GM23338 (cell line): Measurements from ENCODE around the gene CDH4. TPM values are rescaled to one million over a fixed set of nuclear protein-coding genes. Genes with fewer than 3 reads are reported as not detected.

ENCODE experiments used
- ATAC-seq: fragments of 200-7000 bp; cut with Tn5 transposase; 3 replicates; pipeline ENCODE4 v1.9.1; 2020
- DNase-seq: peaks from one replicate; pipeline ENCODE4 v3.0.0-alpha.2; 2015; ENCODE audit warnings: low spot score
- H2AFZ ChIP-seq: fragments of 200-600 bp; sonication (generic); 2 replicates; pipeline ENCODE4 v1.8.0; 2016; ENCODE audit warnings: antibody characterized with exemption, mild to moderate bottlenecking, moderate library complexity
- H3F3A ChIP-seq: fragments of 200-600 bp; sonication (generic); replicated peaks from 2 replicates; pipeline ENCODE4 v1.8.0; 2017; ENCODE audit warnings: antibody characterized with exemption, mixed run types, low read depth
- H3K27ac ChIP-seq: fragments of 200-600 bp; sonication (generic); 2 replicates; pipeline ENCODE4 v1.6.1; 2016; ENCODE audit warnings: low read depth
- H3K27me3 ChIP-seq: fragments of 200-600 bp; sonication (generic); 2 replicates; pipeline ENCODE4 v1.8.0; 2016; ENCODE audit warnings: mild to moderate bottlenecking, mixed run types, moderate library complexity; ENCODE audit not compliant: insufficient read depth
- H3K36me3 ChIP-seq: fragments of 200-600 bp; sonication (generic); 2 replicates; pipeline ENCODE4 v1.8.0; 2016; ENCODE audit warnings: mild to moderate bottlenecking; ENCODE audit not compliant: insufficient read depth
- H3K4me1 ChIP-seq: fragments of 200-600 bp; sonication (generic); 2 replicates; pipeline ENCODE4 v1.8.0; 2016; ENCODE audit warnings: mild to moderate bottlenecking, moderate library complexity; ENCODE audit not compliant: insufficient read depth
- H3K4me2 ChIP-seq: fragments of 200-600 bp; sonication (generic); 2 replicates; pipeline ENCODE4 v1.7.1; 2017; ENCODE audit warnings: mixed run types
- H3K4me3 ChIP-seq: fragments of 200-600 bp; sonication (generic); 2 replicates; pipeline ENCODE4 v1.6.1; 2016; ENCODE audit warnings: mixed run types
- H3K79me2 ChIP-seq: fragments of 200-600 bp; sonication (generic); replicated peaks from 2 replicates; pipeline ENCODE4 v1.8.0; 2017; ENCODE audit warnings: mild to moderate bottlenecking; ENCODE audit not compliant: insufficient read depth
- H3K9me2 ChIP-seq: fragments of 200-600 bp; sonication (generic); 2 replicates; pipeline ENCODE4 v1.8.0; 2017; ENCODE audit not compliant: insufficient read depth
- H4K20me1 ChIP-seq: fragments of 200-600 bp; sonication (generic); replicated peaks from 2 replicates; pipeline ENCODE4 v1.8.0; 2017; ENCODE audit warnings: mild to moderate bottlenecking; ENCODE audit not compliant: insufficient read depth
- H3K27ac Mint-ChIP-seq: 2 replicates; pipeline ENCODE4 v1.8.0; 2020; ENCODE audit warnings: inconsistent platforms, mild to moderate bottlenecking, moderate library complexity, mixed read lengths
- H3K27me3 Mint-ChIP-seq: 3 replicates; pipeline ENCODE4 v1.8.0; 2022; ENCODE audit warnings: low read depth, mild to moderate bottlenecking, moderate library complexity, mixed read lengths, inconsistent platforms; ENCODE audit not compliant: insufficient read depth, poor library complexity
- H3K36me3 Mint-ChIP-seq: 3 replicates; pipeline ENCODE4 v1.8.0; 2021; ENCODE audit warnings: low read depth, mild to moderate bottlenecking, inconsistent platforms, moderate library complexity, mixed read lengths
- H3K4me1 Mint-ChIP-seq: 3 replicates; pipeline ENCODE4 v1.8.0; 2020; ENCODE audit warnings: mild to moderate bottlenecking, inconsistent platforms, mixed read lengths
- H3K4me3 Mint-ChIP-seq: 3 replicates; pipeline ENCODE4 v1.8.0; 2021; ENCODE audit warnings: moderate library complexity, mild to moderate bottlenecking, inconsistent platforms, mixed read lengths
- H3K9me3 Mint-ChIP-seq: 3 replicates; pipeline ENCODE4 v1.8.0; 2020; ENCODE audit warnings: moderate library complexity, mild to moderate bottlenecking, inconsistent platforms, mixed read lengths
- NANOG ChIP-seq: IDR thresholded peaks from 2 replicates; pipeline ENCODE4 v1.6.1; 2016; ENCODE audit warnings: antibody characterized with exemption, borderline replicate concordance
- POLR2AphosphoS5 ChIP-seq: IDR thresholded peaks from 2 replicates; pipeline ENCODE4 v1.6.1; 2016; ENCODE audit warnings: antibody characterized with exemption, low read depth
- ZNF114 ChIP-seq: fragments of 250-450 bp; sonication (Bioruptor Pico); IDR thresholded peaks from 2 replicates; pipeline ENCODE4 v1.5.0; 2020; ENCODE audit warnings: mild to moderate bottlenecking, moderate library complexity
- ZNF331 ChIP-seq: fragments of 250-450 bp; sonication (Bioruptor Pico); IDR thresholded peaks from 2 replicates; pipeline ENCODE4 v1.5.0; 2020; ENCODE audit warnings: low read depth, mild to moderate bottlenecking, moderate library complexity
- polyA plus RNA-seq: library from polyadenylated mRNA; unstranded; fragments of >200 nt; fragmentation: Nextera tagmentation; extraction: Ambion mirVana; gene quantifications from 2 replicates; pipeline ENCODE4 v1.2.1, GENCODE V29; 2016
- total RNA-seq: library from RNA; depleted of rRNA; stranded (reverse); fragments of >200 nt; shearing (Covaris generic); gene quantifications from 2 replicates; pipeline ENCODE4 v1.2.3, GENCODE V29; 2014
- TF ChIP-seq, protein P1 (sequence below): IDR thresholded peaks from one replicate; pipeline ENCODE4 v1.6.1; 2018; ENCODE audit warnings: antibody characterized with exemption; ENCODE audit not compliant: unreplicated experiment
- TF ChIP-seq, protein P2 (sequence below), 2 experiments: fragments of 200-600 bp in 1 of 2; sonication (generic) in 1 of 2; conservative IDR thresholded peaks; 2 replicates each; pipeline versions ENCODE4 v1.5.1 to v1.6.1; 2016 to 2017; ENCODE audit warnings: antibody characterized with exemption in 2 of 2, low read depth in 2 of 2, mild to moderate bottlenecking in 2 of 2, moderate library complexity in 1 of 2

CDH4 gene
- total and polyA plus RNA-seq, 2 experiments from 2014 or later, result 1.2 to 4.2 TPM

DNA sequence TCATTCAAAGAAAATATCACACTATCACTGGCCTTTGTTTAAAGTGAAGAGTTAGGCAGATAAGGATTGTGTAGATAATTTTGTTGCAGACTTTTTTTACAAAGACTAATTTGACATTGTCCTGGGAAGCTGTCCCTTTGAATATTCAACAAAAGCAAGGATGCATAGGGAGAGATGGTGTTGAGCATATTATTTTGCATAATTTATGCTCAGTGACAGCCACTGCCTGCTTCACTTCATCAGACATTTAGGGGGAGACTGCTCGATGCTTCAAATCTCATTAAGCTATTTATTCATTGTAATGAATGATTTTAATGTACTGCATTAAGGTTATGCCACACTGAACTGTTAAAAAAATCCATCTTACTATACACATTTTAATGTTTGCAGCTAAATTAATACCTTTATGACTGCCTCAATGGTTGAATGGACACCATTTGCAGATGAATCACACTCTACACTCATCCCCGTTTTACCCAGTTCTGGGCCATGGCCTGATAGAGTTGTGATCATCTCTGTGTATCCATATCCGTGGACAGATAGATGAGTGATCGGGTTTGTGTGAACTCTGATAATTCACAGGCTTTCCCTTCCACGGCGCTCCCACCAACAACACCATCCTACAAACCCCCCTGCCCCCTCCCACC is 128.0 kb downstream of the CDH4 start:
- no peak for DNase-seq
- H4K20me1 ChIP-seq, result no peaks in the 10 kb centered on the region
- Mint-ChIP-seq H3K4me3 (no peak overlapping the region), H3K9me3 (peaks cover 36% of the 10 kb centered on the region), H3K4me1 (peaks cover 16% of the 10 kb centered on the region; the same call in 2 of the 3 replicates), H3K36me3 (peaks cover 24% of the 10 kb centered on the region), H3K27ac (no peak overlapping the region), H3K27me3 (peaks cover 8% of the 10 kb centered on the region)
- H3F3A ChIP-seq, result no peaks in the 10 kb centered on the region
- H3K27me3 ChIP-seq, result no peaks in the 10 kb centered on the region; the same call in 1 of the 2 replicates
- H3K4me3 ChIP-seq, result no peak overlapping the region
- no peak overlapping the region for H3K27ac ChIP-seq
- no peaks in the 10 kb centered on the region; the same call in 1 of the 2 replicates for H3K36me3 ChIP-seq
- peaks cover 2% of the 10 kb centered on the region; the same call in 1 of the 2 replicates for H3K9me2 ChIP-seq
- TF ChIP-seq, protein P1, sequence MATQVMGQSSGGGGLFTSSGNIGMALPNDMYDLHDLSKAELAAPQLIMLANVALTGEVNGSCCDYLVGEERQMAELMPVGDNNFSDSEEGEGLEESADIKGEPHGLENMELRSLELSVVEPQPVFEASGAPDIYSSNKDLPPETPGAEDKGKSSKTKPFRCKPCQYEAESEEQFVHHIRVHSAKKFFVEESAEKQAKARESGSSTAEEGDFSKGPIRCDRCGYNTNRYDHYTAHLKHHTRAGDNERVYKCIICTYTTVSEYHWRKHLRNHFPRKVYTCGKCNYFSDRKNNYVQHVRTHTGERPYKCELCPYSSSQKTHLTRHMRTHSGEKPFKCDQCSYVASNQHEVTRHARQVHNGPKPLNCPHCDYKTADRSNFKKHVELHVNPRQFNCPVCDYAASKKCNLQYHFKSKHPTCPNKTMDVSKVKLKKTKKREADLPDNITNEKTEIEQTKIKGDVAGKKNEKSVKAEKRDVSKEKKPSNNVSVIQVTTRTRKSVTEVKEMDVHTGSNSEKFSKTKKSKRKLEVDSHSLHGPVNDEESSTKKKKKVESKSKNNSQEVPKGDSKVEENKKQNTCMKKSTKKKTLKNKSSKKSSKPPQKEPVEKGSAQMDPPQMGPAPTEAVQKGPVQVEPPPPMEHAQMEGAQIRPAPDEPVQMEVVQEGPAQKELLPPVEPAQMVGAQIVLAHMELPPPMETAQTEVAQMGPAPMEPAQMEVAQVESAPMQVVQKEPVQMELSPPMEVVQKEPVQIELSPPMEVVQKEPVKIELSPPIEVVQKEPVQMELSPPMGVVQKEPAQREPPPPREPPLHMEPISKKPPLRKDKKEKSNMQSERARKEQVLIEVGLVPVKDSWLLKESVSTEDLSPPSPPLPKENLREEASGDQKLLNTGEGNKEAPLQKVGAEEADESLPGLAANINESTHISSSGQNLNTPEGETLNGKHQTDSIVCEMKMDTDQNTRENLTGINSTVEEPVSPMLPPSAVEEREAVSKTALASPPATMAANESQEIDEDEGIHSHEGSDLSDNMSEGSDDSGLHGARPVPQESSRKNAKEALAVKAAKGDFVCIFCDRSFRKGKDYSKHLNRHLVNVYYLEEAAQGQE, result no peak
- ATAC-seq, result no peak
- H3K79me2 ChIP-seq, result no peaks in the 10 kb centered on the region
- no peak overlapping the region for H2AFZ ChIP-seq
- H3K4me1 ChIP-seq, result no peaks in the 10 kb centered on the region
- H3K4me2 ChIP-seq, result no peak overlapping the region

- H3K79me2 ChIP-seq, result no peaks in the 10 kb centered on the region
- H4K20me1 ChIP-seq, result no peaks in the 10 kb centered on the region
- H3K4me3 ChIP-seq, result no peak overlapping the region
- H3K36me3 Mint-ChIP-seq, result peaks cover 29% of the 10 kb centered on the region
- ATAC-seq, result no peak
- peaks cover 9% of the 10 kb centered on the region for H3K27me3 Mint-ChIP-seq
- no peak overlapping the region for H3K4me2 ChIP-seq
- peaks cover 16% of the 10 kb centered on the region; the same call in 2 of the 3 replicates for H3K4me1 Mint-ChIP-seq
- H3K36me3 ChIP-seq, result no peaks in the 10 kb centered on the region; the same call in 1 of the 2 replicates
- H3K4me1 ChIP-seq, result no peaks in the 10 kb centered on the region
- H3K27me3 ChIP-seq, result no peaks in the 10 kb centered on the region; the same call in 1 of the 2 replicates
- TF ChIP-seq ZNF114 (CRISPR knock-in tag) (no peak), NANOG (no peak), POLR2AphosphoS5 (no peak), ZNF331 (CRISPR knock-in tag) (no peak)
- TF ChIP-seq, protein P2, sequence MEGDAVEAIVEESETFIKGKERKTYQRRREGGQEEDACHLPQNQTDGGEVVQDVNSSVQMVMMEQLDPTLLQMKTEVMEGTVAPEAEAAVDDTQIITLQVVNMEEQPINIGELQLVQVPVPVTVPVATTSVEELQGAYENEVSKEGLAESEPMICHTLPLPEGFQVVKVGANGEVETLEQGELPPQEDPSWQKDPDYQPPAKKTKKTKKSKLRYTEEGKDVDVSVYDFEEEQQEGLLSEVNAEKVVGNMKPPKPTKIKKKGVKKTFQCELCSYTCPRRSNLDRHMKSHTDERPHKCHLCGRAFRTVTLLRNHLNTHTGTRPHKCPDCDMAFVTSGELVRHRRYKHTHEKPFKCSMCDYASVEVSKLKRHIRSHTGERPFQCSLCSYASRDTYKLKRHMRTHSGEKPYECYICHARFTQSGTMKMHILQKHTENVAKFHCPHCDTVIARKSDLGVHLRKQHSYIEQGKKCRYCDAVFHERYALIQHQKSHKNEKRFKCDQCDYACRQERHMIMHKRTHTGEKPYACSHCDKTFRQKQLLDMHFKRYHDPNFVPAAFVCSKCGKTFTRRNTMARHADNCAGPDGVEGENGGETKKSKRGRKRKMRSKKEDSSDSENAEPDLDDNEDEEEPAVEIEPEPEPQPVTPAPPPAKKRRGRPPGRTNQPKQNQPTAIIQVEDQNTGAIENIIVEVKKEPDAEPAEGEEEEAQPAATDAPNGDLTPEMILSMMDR (conservative IDR thresholded peaks at IDR 0.05; ENCODE audit: low read depth in 2 of 2), result no peak
- H3K9me3 Mint-ChIP-seq, result peaks cover 41% of the 10 kb centered on the region
- H3K27ac ChIP-seq, result no peak overlapping the region
- DNase-seq, result no peak
- H3K27ac Mint-ChIP-seq, result no peak overlapping the region
- no peaks in the 10 kb centered on the region for H3K9me2 ChIP-seq
- H2AFZ ChIP-seq, result no peak overlapping the region
- no peaks in the 10 kb centered on the region for H3F3A ChIP-seq
- H3K4me3 Mint-ChIP-seq, result no peak overlapping the region
These were observed 128.5 kb downstream of the CDH4 start for GRCh38 chr20:61380545-61380915.
